ENCODE measurements around the gene DNAL4. TPM values are rescaled to one million over a fixed set of nuclear protein-coding genes. Genes with fewer than 3 reads are reported as not detected.

The DNAL4 gene
- polyA plus RNA-seq, 3 donors, result 8.9 to 9.3 (median 9.0) TPM

GRCh38 chr22:38758276-38758945 is 35.5 kb downstream of the DNAL4 start:
- no peaks in the 10 kb centered on the region for H3K9me3 ChIP-seq (replicated peaks in 1 of 2; ENCODE audit: control insufficient read depth in 1 of 2, insufficient read depth in 1 of 2, low read length in 2 of 2)
- no peak overlapping the region for H3K9ac ChIP-seq (ENCODE audit: insufficient read depth, low read length, poor library complexity, severe bottlenecking)
- no peak for TF ChIP-seq CTCF (IDR thresholded peaks at IDR 0.05)
- DNase-seq, result no peak
- H3K36me3 ChIP-seq (replicated peaks in 1 of 2; ENCODE audit: control insufficient read depth in 1 of 2, insufficient read depth in 2 of 2, low read length in 2 of 2), result no peaks in the 10 kb centered on the region
- H3K4me3 ChIP-seq (replicated peaks in 1 of 3; ENCODE audit: low read depth in 2 of 3, low read length in 3 of 3), result no peak overlapping the region
- H3K4me2 ChIP-seq (replicated peaks; ENCODE audit: extremely low read depth, low read length, poor library complexity, severe bottlenecking), result peak overlapping the region; percentile 16
- peaks cover 8% of the 10 kb centered on the region for H4K20me1 ChIP-seq (ENCODE audit: insufficient read depth, low read length)
- no peak overlapping the region for H3K27ac Mint-ChIP-seq
- intact Hi-C loops (cut with micrococcal nuclease), result loop anchor here in 1 of 2 donors (5.0 to 10.0 kb wide), 4 partner anchors 51 to 766 kb away; partner anchors contain the start of genes ATF4, CBX6 and GTPBP1
- H3K4me3 Mint-ChIP-seq, result no peak overlapping the region
- peaks cover 43% of the 10 kb centered on the region for H3K79me2 ChIP-seq (ENCODE audit: insufficient read depth, low read length)
- peaks cover 40 to 46% of the 10 kb centered on the region in 2 donors for H3K4me1 ChIP-seq (ENCODE audit: control insufficient read depth in 1 of 2, insufficient read depth in 2 of 2, low read length in 2 of 2)
- 83% methylated on average over 14 of the region's 16 CpGs for WGBS (ENCODE audit: insufficient coverage)
- H3K9me3 Mint-ChIP-seq, result peaks cover 0 to 1% (median 0%) of the 10 kb centered on the region in 7 donors
- H2AFZ ChIP-seq (ENCODE audit: insufficient read depth, low read depth, low read length, poor library complexity, severe bottlenecking), result no peak overlapping the region
- H3K36me3 Mint-ChIP-seq, result peaks cover 3 to 7% of the 10 kb centered on the region in 2 donors
- H3K27me3 ChIP-seq (ENCODE audit: control insufficient read depth in 2 of 2, insufficient read depth in 2 of 2, low read length in 2 of 2), result no peaks in the 10 kb centered on the region
- peaks cover 44% of the 10 kb centered on the region for H3K4me1 Mint-ChIP-seq
- peaks cover 0 to 3% (median 0%) of the 10 kb centered on the region in 3 donors for H3K27me3 Mint-ChIP-seq (ENCODE audit: low read depth in 3 of 3)
- H3K27ac ChIP-seq (ENCODE audit: low read depth in 1 of 2, low read length in 2 of 2), result no peak overlapping the region

- intact Hi-C loops (cut with micrococcal nuclease), result loop anchor here in 1 of 2 donors (5.0 to 10.0 kb wide), 4 partner anchors 50 to 767 kb away; partner anchors contain the start of genes ATF4, CBX6 and GTPBP1
- H3K4me2 ChIP-seq (replicated peaks; ENCODE audit: extremely low read depth, low read length, poor library complexity, severe bottlenecking), result peak overlapping the region; percentile 99
These were observed 36.5 kb downstream of the DNAL4 start for GRCh38 chr22:38757464-38757757.

More at GRCh38 chr22:38757464-38757757, 36.5 kb downstream of the DNAL4 start:
- H2AFZ ChIP-seq (ENCODE audit: insufficient read depth, low read depth, low read length, poor library complexity, severe bottlenecking), result peak overlapping the region; percentile 77
- WGBS (ENCODE audit: insufficient coverage), result 64% methylated on average over 2 of the region's 4 CpGs
- peaks cover 8% of the 10 kb centered on the region for H4K20me1 ChIP-seq (ENCODE audit: insufficient read depth, low read length)
- Mint-ChIP-seq H3K36me3 (peaks cover 7 to 17% of the 10 kb centered on the region in 2 donors), H3K4me1 (peaks cover 54% of the 10 kb centered on the region), H3K9me3 (peaks cover 0 to 1% (median 0%) of the 10 kb centered on the region in 7 donors), H3K27me3 (ENCODE audit: low read depth in 3 of 3) (peaks cover 0 to 4% (median 0%) of the 10 kb centered on the region in 3 donors), H3K4me3 (peak overlapping the region; percentile 86 to 93), H3K27ac (peak overlapping the region; percentile 31 to 97 (median 93))
- no peaks in the 10 kb centered on the region for H3K27me3 ChIP-seq (ENCODE audit: control insufficient read depth in 2 of 2, insufficient read depth in 2 of 2, low read length in 2 of 2)
- no peaks in the 10 kb centered on the region for H3K9me3 ChIP-seq (replicated peaks in 1 of 2; ENCODE audit: control insufficient read depth in 1 of 2, insufficient read depth in 1 of 2, low read length in 2 of 2)
- peak overlapping the region; percentile 91 for H3K9ac ChIP-seq (ENCODE audit: insufficient read depth, low read length, poor library complexity, severe bottlenecking)
- peaks cover 50 to 56% of the 10 kb centered on the region in 2 donors for H3K4me1 ChIP-seq (ENCODE audit: control insufficient read depth in 1 of 2, insufficient read depth in 2 of 2, low read length in 2 of 2)
- H3K79me2 ChIP-seq (ENCODE audit: insufficient read depth, low read length), result peaks cover 53% of the 10 kb centered on the region
- no peak for TF ChIP-seq CTCF (IDR thresholded peaks at IDR 0.05)
- DNase-seq, result no peak
- peak overlapping the region; percentile 84 to 99 for H3K27ac ChIP-seq (ENCODE audit: low read depth in 1 of 2, low read length in 2 of 2)
- peaks cover 2 to 6% of the 10 kb centered on the region in 2 donors for H3K36me3 ChIP-seq (replicated peaks in 1 of 2; ENCODE audit: control insufficient read depth in 1 of 2, insufficient read depth in 2 of 2, low read length in 2 of 2)
- H3K4me3 ChIP-seq (replicated peaks in 1 of 3; ENCODE audit: low read depth in 2 of 3, low read length in 3 of 3), result peak overlapping the region in 2 of 3 experiments; percentile 59 to 98
